Endothelial cell of umbilical vein (primary cell): ENCODE measurements around the gene SMG9. TPM values are rescaled to one million over a fixed set of nuclear protein-coding genes. Genes with fewer than 3 reads are reported as not detected.

ENCODE experiments used
- BruUV-seq: library from RNA; stranded (reverse); fragments of 400-500 nt; replicated peaks from 2 replicates; lab custom pipeline; 2021; lab: Mats Ljungman, UMichigan
- CTCF ChIA-PET: fragments of 300-600, 350-600 bp; sonication (Branson Sonifier 250); formaldehyde crosslinking; loops from one replicate; lab custom pipeline; 2021; ENCODE audit warnings: antibody characterized with exemption, inconsistent platforms; lab: Charles Lee
- POLR2A ChIA-PET: fragments of 300-600, 350-600 bp; sonication (Branson Sonifier 250); formaldehyde crosslinking; loops from one replicate; lab custom pipeline; 2021; ENCODE audit warnings: antibody characterized with exemption, inconsistent platforms; lab: Charles Lee
- DNase-seq: peaks from one replicate; pipeline ENCODE4 v3.0.0-alpha.2; 2011; ENCODE audit warnings: low read depth, low spot score
- FAIRE-seq: peaks from 2 replicates; lab custom pipeline; 2011; peaks lifted over from hg19 to GRCh38; lab: Jason Lieb, UNC
- H2AFZ ChIP-seq: 2 replicates; pipeline ENCODE4 v1.6.0; 2012; ENCODE audit warnings: low read depth, low read length, control low read depth, inconsistent platforms
- H3K27ac ChIP-seq: 2 replicates; pipeline ENCODE4 v1.5.1; 2011; ENCODE audit warnings: low read depth, mild to moderate bottlenecking, control low read depth, low read length, moderate library complexity; ENCODE audit not compliant: insufficient read depth
- H3K27me3 ChIP-seq, 2 experiments: 2 replicates each; pipeline versions ENCODE4 v1.6.0 to v1.6.1; 2011; ENCODE audit warnings: low read length in 2 of 2, mixed read lengths in 1 of 2; ENCODE audit not compliant: control insufficient read depth in 2 of 2, insufficient read depth in 2 of 2
- H3K36me3 ChIP-seq, 2 experiments: 2 replicates in 1 of 2; 3 replicates in 1 of 2; pipeline ENCODE4 v1.5.1; 2011; ENCODE audit warnings: low read length in 2 of 2, mild to moderate bottlenecking in 1 of 2, moderate library complexity in 1 of 2; ENCODE audit not compliant: control insufficient read depth in 2 of 2, insufficient read depth in 2 of 2; ENCODE audit errors: extremely low read depth in 1 of 2
- H3K4me1 ChIP-seq: 3 replicates; pipeline ENCODE4 v1.5.1; 2011; ENCODE audit warnings: mild to moderate bottlenecking, low read length; ENCODE audit not compliant: control insufficient read depth, insufficient read depth; ENCODE audit errors: extremely low read depth
- H3K4me2 ChIP-seq: 2 replicates; pipeline ENCODE4 v1.6.1; 2011; ENCODE audit warnings: low read length, control low read depth, mixed read lengths; ENCODE audit not compliant: insufficient read depth
- H3K4me3 ChIP-seq, 3 experiments: fragments of 200-600 bp in 1 of 3; sonication (generic), shearing (Covaris generic) in 1 of 3; replicated peaks in 1 of 3; 2 replicates each; pipeline ENCODE4 v1.5.1; 2011 to 2016; ENCODE audit warnings: control low read depth in 3 of 3, low read length in 3 of 3, mild to moderate bottlenecking in 2 of 3, inconsistent platforms in 1 of 3, low read depth in 1 of 3, moderate library complexity in 1 of 3; ENCODE audit not compliant: insufficient read depth in 1 of 3
- H3K79me2 ChIP-seq: 2 replicates; pipeline ENCODE4 v1.6.0; 2012; ENCODE audit warnings: low read length, inconsistent platforms; ENCODE audit not compliant: control insufficient read depth, insufficient read depth
- H3K9ac ChIP-seq: replicated peaks from 2 replicates; pipeline ENCODE3; 2011; ENCODE audit warnings: low read length, control low read depth; ENCODE audit not compliant: insufficient read depth; ENCODE audit errors: extremely low read depth
- H3K9me1 ChIP-seq: replicated peaks from 3 replicates; pipeline ENCODE4 v1.6.0; 2011; ENCODE audit warnings: mild to moderate bottlenecking, low read length; ENCODE audit not compliant: control insufficient read depth, insufficient read depth; ENCODE audit errors: extremely low read depth
- H3K9me3 ChIP-seq: replicated peaks from 2 replicates; pipeline ENCODE4 v1.5.1; 2012; ENCODE audit warnings: low read length, inconsistent platforms; ENCODE audit not compliant: control insufficient read depth, insufficient read depth
- H4K20me1 ChIP-seq: replicated peaks from 2 replicates; pipeline ENCODE3; 2011; ENCODE audit warnings: mild to moderate bottlenecking, low read length; ENCODE audit not compliant: control insufficient read depth, insufficient read depth; ENCODE audit errors: extremely low read depth
- CTCF ChIP-seq, 2 donors: IDR thresholded peaks; 1 replicate in 1 of 2; 2 replicates in 1 of 2; pipeline ENCODE4 v1.5.1; 2011; ENCODE audit warnings: low read length in 2 of 2, mild to moderate bottlenecking in 2 of 2, moderate library complexity in 2 of 2, control low read depth in 1 of 2, inconsistent platforms in 1 of 2, low read depth in 1 of 2; ENCODE audit not compliant: insufficient read depth in 1 of 2; ENCODE audit errors: extremely low read depth in 1 of 2
- EZH2 ChIP-seq: IDR thresholded peaks from 2 replicates; pipeline ENCODE4 v1.6.1; 2012; ENCODE audit warnings: borderline replicate concordance, low read depth, mild to moderate bottlenecking, moderate library complexity, low read length, inconsistent platforms; ENCODE audit not compliant: severe bottlenecking
- FOS ChIP-seq: IDR thresholded peaks from 2 replicates; pipeline ENCODE4 v1.6.1; 2011; ENCODE audit warnings: mild to moderate bottlenecking, low read length, moderate library complexity, borderline replicate concordance; ENCODE audit not compliant: insufficient read depth
- GATA2 ChIP-seq: IDR thresholded peaks from 2 replicates; pipeline ENCODE4 v1.7.0; 2011; ENCODE audit warnings: low read depth, mild to moderate bottlenecking, moderate library complexity, mixed read lengths, low read length; ENCODE audit not compliant: insufficient read length, insufficient read depth
- JUN ChIP-seq: IDR thresholded peaks from 2 replicates; pipeline ENCODE4 v1.6.1; 2011; ENCODE audit warnings: borderline replicate concordance, low read depth; ENCODE audit not compliant: insufficient read length, insufficient read depth
- MAX ChIP-seq: IDR thresholded peaks from 2 replicates; pipeline ENCODE4 v1.6.1; 2011; ENCODE audit not compliant: insufficient read depth, insufficient read length
- MYC ChIP-seq: IDR thresholded peaks from one replicate; pipeline ENCODE4 v1.6.1; 2011; ENCODE audit warnings: mild to moderate bottlenecking, low read depth, low read length
- POLR2A ChIP-seq: IDR thresholded peaks from 2 replicates; pipeline ENCODE4 v1.6.1; 2012; ENCODE audit warnings: low read depth, mild to moderate bottlenecking, control low read depth, low read length
- POLR2AphosphoS5 ChIP-seq: IDR thresholded peaks from 2 replicates; pipeline ENCODE4 v1.6.1; 2012; ENCODE audit warnings: low read depth, mild to moderate bottlenecking, control low read depth, low read length, moderate library complexity; ENCODE audit not compliant: insufficient read depth
- dilution Hi-C: fragments of 300-500 bp; cut with MboI; formaldehyde crosslinking; loops from one replicate; pipeline ENCODE4 v1.15.0; 2019; ENCODE audit warnings: low sequenced_read_pairs; ENCODE audit not compliant: extremely low pct_ligation_motif_present
- intact Hi-C: fragments of 100-400 bp; cut with micrococcal nuclease; formaldehyde crosslinking; loops from one replicate; pipeline ENCODE4 v1.10.0; 2022
- polyA plus RNA-seq, 4 experiments: library from polyadenylated mRNA; depleted of rRNA in 3 of 4; stranded (reverse) in 3 of 4; unstranded in 1 of 4; fragments of >200 nt; gene quantifications; 2 replicates each; pipeline versions ENCODE4 v1.2.1 to v1.2.3, GENCODE V29; 2011 to 2012; ENCODE audit warnings: missing spikeins in 1 of 4
- total RNA-seq: library from RNA; stranded (reverse); gene quantifications from 2 replicates; pipeline ENCODE4 v1.2.3, GENCODE V29; 2021

The SMG9 gene
- total and polyA plus RNA-seq, 2 donors (not counting 3 experiments of a cell fraction or from before 2014, with no cell fraction given), result 25.5 to 45.0 TPM

- no peak for FAIRE-seq
- H3K4me2 ChIP-seq, result no peak within 1 kb of the TSS
- no peak within 1 kb of the TSS for H3K4me3 ChIP-seq
- no TSS peak for BruUV-seq
- H3K9me1 ChIP-seq, result no peaks in the 10 kb centered on the region
- no peaks in the 10 kb centered on the region for H3K27me3 ChIP-seq
- H3K27ac ChIP-seq, result no peak within 1 kb of the TSS
- no peaks in the 10 kb centered on the region for H4K20me1 ChIP-seq
- ChIA-PET CTCF (interaction anchor here (1.7 kb wide), 1 partner anchor 29 kb away, joined by 4 read pairs; no protein-coding TSS in a partner anchor), POLR2A (no interaction called here)
- no peak for TF ChIP-seq MYC
- intact Hi-C loops (no loop called here), dilution Hi-C loops (no loop called here)
- no peaks in the 10 kb centered on the region for H3K79me2 ChIP-seq
- no peak within 1 kb of the TSS for H2AFZ ChIP-seq
- H3K36me3 ChIP-seq, result no peaks in the 10 kb centered on the region
- no peaks in the 10 kb centered on the region for H3K9me3 ChIP-seq
- DNase-seq, result no peak
- no peaks in the 10 kb centered on the region for H3K4me1 ChIP-seq
- no peak within 1 kb of the TSS for H3K9ac ChIP-seq
Observed at GRCh38 chr19:43715776-43716175, 39.0 kb downstream of the SMG9 start, which contains the start of gene IRGC. Gene IRGC (plus strand): TSS chr19:43716076. CDS start chr19:43718559, 2,483 bp downstream.

- no peak for DNase-seq
- intact Hi-C loops, result no loop called here
- Histone ChIP-seq H3K27me3 (no peaks in the 10 kb centered on the region), H4K20me1 (no peaks in the 10 kb centered on the region), H2AFZ (no peak overlapping the region), H3K9me1 (no peaks in the 10 kb centered on the region), H3K4me3 (no peak overlapping the region), H3K9ac (no peak overlapping the region), H3K36me3 (no peaks in the 10 kb centered on the region), H3K4me2 (no peak overlapping the region), H3K9me3 (no peaks in the 10 kb centered on the region), H3K4me1 (no peaks in the 10 kb centered on the region), H3K27ac (no peak overlapping the region), H3K79me2 (no peaks in the 10 kb centered on the region)
- TF ChIP-seq MAX (no peak), JUN (no peak), GATA2 (no peak), FOS (no peak), EZH2 (no peak), POLR2AphosphoS5 (no peak), MYC (no peak), POLR2A (no peak), CTCF (IDR thresholded peaks at IDR 0.05; ENCODE audit: extremely low read depth in 1 of 2, insufficient read depth in 1 of 2, low read depth in 1 of 2, low read length in 2 of 2) (no peak)
- dilution Hi-C loops, result no loop called here
- POLR2A ChIA-PET, result no interaction called here
- no peak for FAIRE-seq
- no TSS peak for BruUV-seq
- CTCF ChIA-PET, result no interaction called here
Observed at GRCh38 chr19:43713208-43713607, 41.6 kb downstream of the SMG9 start.
